Fibroblast of lung (primary cell): ENCODE results near the gene CAV3. TPM values are rescaled to one million over a fixed set of nuclear protein-coding genes. Genes with fewer than 3 reads are reported as not detected.

Experiments used
- DNase-seq, 2 donors: peaks; one replicate each; pipeline versions ENCODE4 v3.0.0 to v3.0.0-alpha.2; 2010; ENCODE audit warnings: low read depth in 2 of 2
- H2AFZ ChIP-seq: 2 replicates; pipeline ENCODE4 v1.5.1; 2012; ENCODE audit warnings: low read length, control low read depth, inconsistent platforms
- H3K27ac ChIP-seq: 2 replicates; pipeline ENCODE4 v1.5.1; 2011; ENCODE audit warnings: low read length, control low read depth; ENCODE audit not compliant: insufficient read depth
- H3K27me3 ChIP-seq: 2 replicates; pipeline ENCODE4 v1.5.1; 2011; ENCODE audit warnings: mild to moderate bottlenecking, low read length; ENCODE audit not compliant: control insufficient read depth, insufficient read depth
- H3K36me3 ChIP-seq: 2 replicates; pipeline ENCODE4 v1.5.1; 2011; ENCODE audit warnings: low read length; ENCODE audit not compliant: control insufficient read depth, insufficient read depth
- H3K4me1 ChIP-seq: 2 replicates; pipeline ENCODE4 v1.5.1; 2011; ENCODE audit warnings: low read length; ENCODE audit not compliant: control insufficient read depth, insufficient read depth; ENCODE audit errors: extremely low read depth
- H3K4me2 ChIP-seq: 2 replicates; pipeline ENCODE4 v1.5.1; 2011; ENCODE audit warnings: low read length, control low read depth; ENCODE audit not compliant: insufficient read depth; ENCODE audit errors: extremely low read depth
- H3K4me3 ChIP-seq, 4 experiments: fragments of 200-600 bp in 1 of 4; sonication (generic) in 1 of 4; replicated peaks in 1 of 4; 2 replicates each; pipeline ENCODE4 v1.5.1; 2011 to 2016; ENCODE audit warnings: low read length in 4 of 4, low read depth in 3 of 4, mild to moderate bottlenecking in 3 of 4, control low read depth in 2 of 4, inconsistent platforms in 1 of 4, mixed read lengths in 1 of 4; ENCODE audit not compliant: insufficient read depth in 1 of 4; ENCODE audit errors: control extremely low read depth in 1 of 4
- H3K79me2 ChIP-seq: 2 replicates; pipeline ENCODE4 v1.5.1; 2012; ENCODE audit warnings: mild to moderate bottlenecking, low read length, inconsistent platforms; ENCODE audit not compliant: control insufficient read depth, insufficient read depth
- H3K9ac ChIP-seq: 2 replicates; pipeline ENCODE4 v1.5.1; 2011; ENCODE audit warnings: mild to moderate bottlenecking, low read length, control low read depth; ENCODE audit not compliant: insufficient read depth
- H3K9me3 ChIP-seq: 2 replicates; pipeline ENCODE4 v1.5.1; 2012; ENCODE audit warnings: low read depth, low read length; ENCODE audit not compliant: control insufficient read depth, insufficient read depth
- H4K20me1 ChIP-seq: 2 replicates; pipeline ENCODE4 v1.5.1; 2011; ENCODE audit warnings: low read length; ENCODE audit not compliant: control insufficient read depth, insufficient read depth; ENCODE audit errors: extremely low read depth
- CTCF ChIP-seq, 2 donors: IDR thresholded peaks in 1 of 2; conservative IDR thresholded peaks in 1 of 2; 1 replicate in 1 of 2; 2 replicates in 1 of 2; pipeline ENCODE4 v1.5.1; 2011 to 2012; ENCODE audit warnings: low read length in 2 of 2, control low read depth in 1 of 2, inconsistent platforms in 1 of 2, low read depth in 1 of 2, mild to moderate bottlenecking in 1 of 2
- EZH2 ChIP-seq: IDR thresholded peaks from 2 replicates; pipeline ENCODE4 v1.5.1; 2012; ENCODE audit warnings: low read length, control low read depth, mild to moderate bottlenecking; ENCODE audit errors: missing control alignments
- polyA plus RNA-seq, 2 donors: library from polyadenylated mRNA; depleted of rRNA in 1 of 2; stranded (reverse) in 1 of 2; unstranded in 1 of 2; fragments of >200 nt; gene quantifications; 2 replicates each; pipeline ENCODE4 v1.2.1, GENCODE V29; 2011 to 2012; ENCODE audit warnings: missing spikeins in 1 of 2
- total RNA-seq: library from RNA; depleted of rRNA; stranded (reverse); fragments of >200 nt; gene quantifications from 2 replicates; pipeline ENCODE4 v1.2.1, GENCODE V29; 2014

CAV3 gene
- total and polyA plus RNA-seq, 2 donors (not counting 1 experiment from before 2014, with no cell fraction given) = not detected

- H3K36me3 ChIP-seq = no peaks in the 10 kb centered on the region
- H3K27ac ChIP-seq = no peak overlapping the region
- no peak overlapping the region for H3K9ac ChIP-seq
- H2AFZ ChIP-seq = no peak overlapping the region
- no peaks in the 10 kb centered on the region for H3K4me1 ChIP-seq
- no peak overlapping the region for H3K4me3 ChIP-seq
- H3K4me2 ChIP-seq = no peak overlapping the region
- H3K27me3 ChIP-seq = no peaks in the 10 kb centered on the region
- no peaks in the 10 kb centered on the region for H4K20me1 ChIP-seq
- H3K79me2 ChIP-seq = no peaks in the 10 kb centered on the region
- no peak for TF ChIP-seq EZH2
- no peak for TF ChIP-seq CTCF (conservative IDR thresholded peaks at IDR 0.05 in 1 of 2, IDR thresholded peaks at IDR 0.05 in 1 of 2; ENCODE audit: low read depth in 1 of 2, low read length in 2 of 2)
- DNase-seq = no peak
- no peaks in the 10 kb centered on the region for H3K9me3 ChIP-seq
These were observed 51.3 kb downstream of the CAV3 start for GRCh38 chr3:8784676-8785435.

GRCh38 chr3:8790529-8790928, 56.9 kb downstream of the CAV3 start:
- H3K9me3 ChIP-seq = no peaks in the 10 kb centered on the region
- no peaks in the 10 kb centered on the region for H3K36me3 ChIP-seq
- H3K27ac ChIP-seq = no peak overlapping the region
- no peaks in the 10 kb centered on the region for H4K20me1 ChIP-seq
- H2AFZ ChIP-seq = no peak overlapping the region
- TF ChIP-seq EZH2 (no peak), CTCF (conservative IDR thresholded peaks at IDR 0.05 in 1 of 2, IDR thresholded peaks at IDR 0.05 in 1 of 2; ENCODE audit: low read depth in 1 of 2, low read length in 2 of 2) (no peak)
- H3K4me1 ChIP-seq = no peaks in the 10 kb centered on the region
- no peak overlapping the region for H3K4me2 ChIP-seq
- H3K4me3 ChIP-seq = no peak overlapping the region
- no peak overlapping the region for H3K9ac ChIP-seq
- no peaks in the 10 kb centered on the region for H3K27me3 ChIP-seq
- no peak for DNase-seq
- H3K79me2 ChIP-seq = no peaks in the 10 kb centered on the region

GRCh38 chr3:8793242-8793641, 59.6 kb downstream of the CAV3 start:
- no peaks in the 10 kb centered on the region for H3K27me3 ChIP-seq
- H3K4me3 ChIP-seq = no peak overlapping the region
- no peaks in the 10 kb centered on the region for H4K20me1 ChIP-seq
- no peaks in the 10 kb centered on the region for H3K9me3 ChIP-seq
- H3K36me3 ChIP-seq = no peaks in the 10 kb centered on the region
- no peak overlapping the region for H3K9ac ChIP-seq
- peak in 1 of 2 donors; percentile 88 for DNase-seq
- no peaks in the 10 kb centered on the region for H3K4me1 ChIP-seq
- no peak overlapping the region for H3K27ac ChIP-seq
- H3K4me2 ChIP-seq = no peak overlapping the region
- H2AFZ ChIP-seq = no peak overlapping the region
- no peak for TF ChIP-seq CTCF (conservative IDR thresholded peaks at IDR 0.05 in 1 of 2, IDR thresholded peaks at IDR 0.05 in 1 of 2; ENCODE audit: low read depth in 1 of 2, low read length in 2 of 2)
- no peak for TF ChIP-seq EZH2
- no peaks in the 10 kb centered on the region for H3K79me2 ChIP-seq
